HUDEP-2 (cell line): ENCODE data around the gene ZNF821.
"Not testable (repeated sequence)": the region's sequence is repeated elsewhere in the genome, so short reads cannot be mapped to it uniquely, and the experiment has no call there.

ENCODE experiments used
- DNase-seq, 76 experiments: peaks; one replicate each; lab custom pipeline; 2025; ENCODE audit not compliant: unreplicated experiment in 76 of 76; lab: John Stamatoyannopoulos, UW

ZNF821 gene

GRCh38 chr16:71826533-71827017 lies 57.4 kb downstream of the ZNF821 start:
- peak in 50 of 76 experiments; percentile 3 to 89 (median 41) for DNase-seq

GRCh38 chr16:71817155-71817500 lies 66.9 kb downstream of the ZNF821 start:
- not testable (repeated sequence) for DNase-seq

GRCh38 chr16:71811261-71811803 lies 72.7 kb downstream of the ZNF821 start:
- DNase-seq = no peak

- DNase-seq = not testable (repeated sequence)
Measured at GRCh38 chr16:71810155-71810530, 73.8 kb downstream of the ZNF821 start.
